Fibroblast of lung (primary cell): Measurements from ENCODE around the gene SELENOK. TPM values are rescaled to one million over a fixed set of nuclear protein-coding genes. Genes with fewer than 3 reads are reported as not detected.

Source experiments
- DNase-seq, 2 donors: peaks; one replicate each; pipeline versions ENCODE4 v3.0.0 to v3.0.0-alpha.2; 2010; ENCODE audit warnings: low read depth in 2 of 2
- H2AFZ ChIP-seq: 2 replicates; pipeline ENCODE4 v1.5.1; 2012; ENCODE audit warnings: low read length, control low read depth, inconsistent platforms
- H3K27ac ChIP-seq: 2 replicates; pipeline ENCODE4 v1.5.1; 2011; ENCODE audit warnings: low read length, control low read depth; ENCODE audit not compliant: insufficient read depth
- H3K27me3 ChIP-seq: 2 replicates; pipeline ENCODE4 v1.5.1; 2011; ENCODE audit warnings: mild to moderate bottlenecking, low read length; ENCODE audit not compliant: control insufficient read depth, insufficient read depth
- H3K36me3 ChIP-seq: 2 replicates; pipeline ENCODE4 v1.5.1; 2011; ENCODE audit warnings: low read length; ENCODE audit not compliant: control insufficient read depth, insufficient read depth
- H3K4me1 ChIP-seq: 2 replicates; pipeline ENCODE4 v1.5.1; 2011; ENCODE audit warnings: low read length; ENCODE audit not compliant: control insufficient read depth, insufficient read depth; ENCODE audit errors: extremely low read depth
- H3K4me2 ChIP-seq: 2 replicates; pipeline ENCODE4 v1.5.1; 2011; ENCODE audit warnings: low read length, control low read depth; ENCODE audit not compliant: insufficient read depth; ENCODE audit errors: extremely low read depth
- H3K4me3 ChIP-seq, 4 experiments: fragments of 200-600 bp in 1 of 4; sonication (generic) in 1 of 4; replicated peaks in 1 of 4; 2 replicates each; pipeline ENCODE4 v1.5.1; 2011 to 2016; ENCODE audit warnings: low read length in 4 of 4, low read depth in 3 of 4, mild to moderate bottlenecking in 3 of 4, control low read depth in 2 of 4, inconsistent platforms in 1 of 4, mixed read lengths in 1 of 4; ENCODE audit not compliant: insufficient read depth in 1 of 4; ENCODE audit errors: control extremely low read depth in 1 of 4
- H3K79me2 ChIP-seq: 2 replicates; pipeline ENCODE4 v1.5.1; 2012; ENCODE audit warnings: mild to moderate bottlenecking, low read length, inconsistent platforms; ENCODE audit not compliant: control insufficient read depth, insufficient read depth
- H3K9ac ChIP-seq: 2 replicates; pipeline ENCODE4 v1.5.1; 2011; ENCODE audit warnings: mild to moderate bottlenecking, low read length, control low read depth; ENCODE audit not compliant: insufficient read depth
- H3K9me3 ChIP-seq: 2 replicates; pipeline ENCODE4 v1.5.1; 2012; ENCODE audit warnings: low read depth, low read length; ENCODE audit not compliant: control insufficient read depth, insufficient read depth
- H4K20me1 ChIP-seq: 2 replicates; pipeline ENCODE4 v1.5.1; 2011; ENCODE audit warnings: low read length; ENCODE audit not compliant: control insufficient read depth, insufficient read depth; ENCODE audit errors: extremely low read depth
- EZH2 ChIP-seq: IDR thresholded peaks from 2 replicates; pipeline ENCODE4 v1.5.1; 2012; ENCODE audit warnings: low read length, control low read depth, mild to moderate bottlenecking; ENCODE audit errors: missing control alignments
- polyA plus RNA-seq, 2 donors: library from polyadenylated mRNA; depleted of rRNA in 1 of 2; stranded (reverse) in 1 of 2; unstranded in 1 of 2; fragments of >200 nt; gene quantifications; 2 replicates each; pipeline ENCODE4 v1.2.1, GENCODE V29; 2011 to 2012; ENCODE audit warnings: missing spikeins in 1 of 2
- total RNA-seq: library from RNA; depleted of rRNA; stranded (reverse); fragments of >200 nt; gene quantifications from 2 replicates; pipeline ENCODE4 v1.2.1, GENCODE V29; 2014
- TF ChIP-seq, protein P1 (sequence below), 2 donors: IDR thresholded peaks in 1 of 2; conservative IDR thresholded peaks in 1 of 2; 1 replicate in 1 of 2; 2 replicates in 1 of 2; pipeline ENCODE4 v1.5.1; 2011 to 2012; ENCODE audit warnings: low read length in 2 of 2, control low read depth in 1 of 2, inconsistent platforms in 1 of 2, low read depth in 1 of 2, mild to moderate bottlenecking in 1 of 2

Gene SELENOK
- total and polyA plus RNA-seq, 2 donors (not counting 1 experiment from before 2014, with no cell fraction given) = 26.9 to 40.1 TPM

DNA sequence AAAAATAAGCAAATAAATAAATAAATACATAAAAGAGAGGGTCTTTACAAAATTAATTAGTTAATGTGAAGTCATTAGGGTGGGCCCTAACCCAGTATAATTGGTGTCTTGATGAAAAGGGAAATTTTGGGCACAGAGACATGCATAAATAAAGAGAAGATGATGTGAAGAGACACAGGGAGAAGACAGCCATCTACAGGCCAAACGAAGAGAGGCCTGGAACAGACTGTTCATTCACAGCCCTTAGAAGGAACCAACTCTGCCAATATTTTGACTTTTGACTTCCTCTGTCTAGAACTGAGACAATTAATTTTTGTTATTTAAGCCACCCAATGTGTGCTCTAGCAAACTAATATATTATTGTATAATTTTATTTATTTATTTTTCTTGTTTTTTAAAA, 29.6 kb upstream of the SELENOK start:
- H4K20me1 ChIP-seq = no peaks in the 10 kb centered on the region
- H3K4me2 ChIP-seq = no peak overlapping the region
- no peak overlapping the region for H3K27ac ChIP-seq
- H3K79me2 ChIP-seq = no peaks in the 10 kb centered on the region
- no peaks in the 10 kb centered on the region for H3K36me3 ChIP-seq
- no peak overlapping the region for H2AFZ ChIP-seq
- H3K4me3 ChIP-seq = no peak overlapping the region
- no peaks in the 10 kb centered on the region for H3K4me1 ChIP-seq
- no peaks in the 10 kb centered on the region for H3K9me3 ChIP-seq
- TF ChIP-seq EZH2 = no peak
- TF ChIP-seq, protein P1, sequence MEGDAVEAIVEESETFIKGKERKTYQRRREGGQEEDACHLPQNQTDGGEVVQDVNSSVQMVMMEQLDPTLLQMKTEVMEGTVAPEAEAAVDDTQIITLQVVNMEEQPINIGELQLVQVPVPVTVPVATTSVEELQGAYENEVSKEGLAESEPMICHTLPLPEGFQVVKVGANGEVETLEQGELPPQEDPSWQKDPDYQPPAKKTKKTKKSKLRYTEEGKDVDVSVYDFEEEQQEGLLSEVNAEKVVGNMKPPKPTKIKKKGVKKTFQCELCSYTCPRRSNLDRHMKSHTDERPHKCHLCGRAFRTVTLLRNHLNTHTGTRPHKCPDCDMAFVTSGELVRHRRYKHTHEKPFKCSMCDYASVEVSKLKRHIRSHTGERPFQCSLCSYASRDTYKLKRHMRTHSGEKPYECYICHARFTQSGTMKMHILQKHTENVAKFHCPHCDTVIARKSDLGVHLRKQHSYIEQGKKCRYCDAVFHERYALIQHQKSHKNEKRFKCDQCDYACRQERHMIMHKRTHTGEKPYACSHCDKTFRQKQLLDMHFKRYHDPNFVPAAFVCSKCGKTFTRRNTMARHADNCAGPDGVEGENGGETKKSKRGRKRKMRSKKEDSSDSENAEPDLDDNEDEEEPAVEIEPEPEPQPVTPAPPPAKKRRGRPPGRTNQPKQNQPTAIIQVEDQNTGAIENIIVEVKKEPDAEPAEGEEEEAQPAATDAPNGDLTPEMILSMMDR (conservative IDR thresholded peaks at IDR 0.05 in 1 of 2, IDR thresholded peaks at IDR 0.05 in 1 of 2; ENCODE audit: low read depth in 1 of 2, low read length in 2 of 2) = peak; percentile 29 to 52
- no peaks in the 10 kb centered on the region for H3K27me3 ChIP-seq
- peak in 1 of 2 donors; percentile 7 for DNase-seq
- no peak overlapping the region for H3K9ac ChIP-seq

DNA sequence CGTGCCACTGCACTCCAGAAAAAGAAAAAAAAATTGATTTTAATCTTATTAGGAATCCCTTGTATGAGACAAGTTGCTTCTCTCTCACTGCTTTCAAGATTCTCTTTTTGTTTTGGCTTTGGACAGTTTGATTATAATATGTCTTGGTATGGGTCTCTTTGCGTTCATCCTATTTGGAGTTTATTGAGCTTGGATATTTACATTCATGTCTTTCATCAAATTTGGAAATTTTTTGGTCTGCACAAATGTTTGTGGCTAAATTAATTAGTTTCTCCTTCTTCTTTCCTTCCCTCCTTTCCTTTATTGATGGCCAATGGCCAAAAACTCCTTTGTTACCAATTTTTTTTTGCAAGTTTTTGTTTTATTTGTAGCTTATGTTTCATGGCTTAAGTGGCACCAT, 28.1 kb upstream of the SELENOK start:
- Histone ChIP-seq H3K27me3 (no peaks in the 10 kb centered on the region), H3K4me1 (no peaks in the 10 kb centered on the region), H2AFZ (no peak overlapping the region), H3K4me3 (no peak overlapping the region), H4K20me1 (no peaks in the 10 kb centered on the region), H3K9me3 (no peaks in the 10 kb centered on the region), H3K9ac (no peak overlapping the region), H3K79me2 (no peaks in the 10 kb centered on the region), H3K27ac (no peak overlapping the region), H3K4me2 (no peak overlapping the region), H3K36me3 (no peaks in the 10 kb centered on the region)
- no peak for TF ChIP-seq EZH2
- TF ChIP-seq, protein P1 (conservative IDR thresholded peaks at IDR 0.05 in 1 of 2, IDR thresholded peaks at IDR 0.05 in 1 of 2; ENCODE audit: low read depth in 1 of 2, low read length in 2 of 2) = no peak
- DNase-seq = no peak

DNA sequence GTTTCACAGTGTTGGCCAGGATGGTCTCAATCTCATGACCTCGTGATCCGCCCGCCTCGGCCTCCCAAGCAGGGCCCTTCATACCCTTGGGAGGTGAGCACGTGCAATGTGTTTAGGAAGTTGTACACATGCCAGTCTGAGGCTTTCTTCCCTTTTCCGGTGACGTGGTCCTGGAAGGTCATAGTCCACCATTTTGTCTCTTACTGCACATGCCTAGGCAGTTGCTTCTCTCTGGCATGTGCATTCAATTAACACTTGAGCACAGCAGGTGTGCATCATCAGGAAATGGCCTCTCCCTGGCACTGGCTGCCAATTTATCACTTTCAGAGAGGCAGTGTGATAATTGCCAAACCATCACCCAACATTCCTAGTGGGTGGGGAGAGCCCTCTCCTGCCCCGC, 21.7 kb upstream of the SELENOK start:
- H3K27ac ChIP-seq = no peak overlapping the region
- no peak for DNase-seq
- no peak overlapping the region for H3K4me3 ChIP-seq
- H3K9ac ChIP-seq = no peak overlapping the region
- H3K27me3 ChIP-seq = no peaks in the 10 kb centered on the region
- H4K20me1 ChIP-seq = no peaks in the 10 kb centered on the region
- H2AFZ ChIP-seq = no peak overlapping the region
- H3K4me1 ChIP-seq = no peaks in the 10 kb centered on the region
- no peaks in the 10 kb centered on the region for H3K79me2 ChIP-seq
- H3K9me3 ChIP-seq = no peaks in the 10 kb centered on the region
- TF ChIP-seq EZH2 = no peak
- TF ChIP-seq, protein P1 (conservative IDR thresholded peaks at IDR 0.05 in 1 of 2, IDR thresholded peaks at IDR 0.05 in 1 of 2; ENCODE audit: low read depth in 1 of 2, low read length in 2 of 2) = no peak
- no peak overlapping the region for H3K4me2 ChIP-seq
- H3K36me3 ChIP-seq = no peaks in the 10 kb centered on the region
